Activated effector memory CD4-positive, alpha-beta T cell treated with Interleukin-2 at 50 U/mL for 16 hours (primary cell): ENCODE results near the gene ZNF101.
"Not testable (repeated sequence)": the region's sequence is repeated elsewhere in the genome, so short reads cannot be mapped to it uniquely, and the experiment has no call there.

Source experiments
- DNase-seq: peaks from one replicate; pipeline ENCODE4 v3.0.0-alpha.2; 2020

The ZNF101 gene

DNA sequence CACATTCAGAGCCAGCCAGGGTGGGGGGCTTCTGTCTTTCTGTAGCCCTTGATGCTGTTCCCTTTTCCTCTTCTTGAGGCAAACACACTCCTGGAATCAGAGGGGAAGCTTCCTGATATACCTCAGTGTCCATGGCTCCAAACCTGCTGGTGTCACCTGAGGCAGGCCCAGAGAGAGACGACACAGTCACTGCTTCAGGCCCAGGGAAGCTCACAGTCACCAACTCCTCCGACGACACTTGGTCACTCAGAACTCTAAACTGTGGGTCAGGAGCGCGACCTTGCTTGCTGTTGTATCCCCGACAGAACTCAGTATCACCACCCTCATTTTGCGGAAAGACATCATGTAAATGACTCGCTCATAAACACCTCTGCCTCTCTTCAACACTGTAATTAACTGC, 6.3 kb upstream of the ZNF101 start:
- no peak for DNase-seq

DNA sequence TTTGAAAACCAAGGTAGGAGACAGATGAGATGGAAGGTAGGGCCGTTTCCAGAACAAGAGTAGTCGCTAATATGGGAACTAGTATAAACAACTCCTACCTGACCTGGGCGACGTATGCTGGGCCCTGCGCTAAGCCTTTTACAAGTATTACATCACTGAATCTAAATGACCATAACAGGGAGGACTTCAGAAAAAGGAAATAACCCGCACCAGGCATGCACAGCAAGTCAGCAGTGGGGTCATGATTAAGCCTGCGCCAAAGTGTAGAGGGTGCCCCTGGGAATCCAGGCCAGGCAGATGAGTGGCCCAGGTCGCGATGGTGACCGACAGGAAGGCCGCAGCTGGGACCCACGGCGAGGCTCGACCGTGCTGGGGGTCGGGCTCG, 5.8 kb upstream of the ZNF101 start:
- no peak for DNase-seq

DNA sequence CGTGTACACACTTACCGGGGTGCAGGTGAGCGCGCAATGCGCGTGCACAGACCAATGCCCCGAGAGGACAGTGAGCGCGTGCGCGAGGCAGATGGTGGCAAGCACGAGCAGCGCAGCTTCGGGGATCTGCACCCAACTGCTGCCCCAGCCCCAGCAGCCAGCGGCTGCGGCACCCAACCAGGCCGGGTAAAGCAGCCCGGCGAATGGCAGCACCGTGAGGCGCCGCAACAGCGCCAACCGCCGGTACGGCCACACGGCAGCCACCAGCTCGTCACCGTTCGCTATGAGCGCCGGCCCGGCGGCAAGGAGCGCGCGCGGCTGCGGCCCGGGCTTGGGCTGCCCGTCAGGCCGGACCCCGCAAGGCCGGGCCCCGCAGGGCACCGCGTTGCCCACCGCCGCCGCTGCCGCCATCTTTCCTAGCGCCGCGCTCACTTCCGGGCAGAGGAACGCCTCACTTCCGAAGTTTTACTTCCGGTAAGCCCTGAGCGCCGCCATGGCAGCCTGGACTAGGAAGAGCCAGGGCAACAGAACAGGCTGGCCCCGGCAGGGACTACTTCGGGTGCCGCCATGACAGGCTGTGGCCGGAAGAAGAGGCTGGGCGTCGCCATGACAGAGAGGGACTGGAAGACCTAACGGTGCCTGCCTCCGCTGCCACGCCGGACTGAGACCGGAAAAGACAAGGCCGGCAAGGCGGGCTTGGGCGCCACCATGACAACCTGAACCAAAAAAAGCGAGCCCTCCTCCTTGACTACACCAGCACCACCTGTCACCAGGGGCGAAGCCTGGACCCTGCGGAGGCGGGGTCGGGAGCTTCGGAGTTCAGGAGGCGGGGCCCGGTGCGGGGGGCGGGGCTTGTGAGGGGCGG, 5.2 kb upstream of the ZNF101 start, which contains the start of gene ATP13A1:
TSS of gene ATP13A1 (minus strand) at position 421 of the 865 bp plus-strand sequence. CDS start at position 411, 10 bp downstream.
- DNase-seq: peak; percentile 94

DNA sequence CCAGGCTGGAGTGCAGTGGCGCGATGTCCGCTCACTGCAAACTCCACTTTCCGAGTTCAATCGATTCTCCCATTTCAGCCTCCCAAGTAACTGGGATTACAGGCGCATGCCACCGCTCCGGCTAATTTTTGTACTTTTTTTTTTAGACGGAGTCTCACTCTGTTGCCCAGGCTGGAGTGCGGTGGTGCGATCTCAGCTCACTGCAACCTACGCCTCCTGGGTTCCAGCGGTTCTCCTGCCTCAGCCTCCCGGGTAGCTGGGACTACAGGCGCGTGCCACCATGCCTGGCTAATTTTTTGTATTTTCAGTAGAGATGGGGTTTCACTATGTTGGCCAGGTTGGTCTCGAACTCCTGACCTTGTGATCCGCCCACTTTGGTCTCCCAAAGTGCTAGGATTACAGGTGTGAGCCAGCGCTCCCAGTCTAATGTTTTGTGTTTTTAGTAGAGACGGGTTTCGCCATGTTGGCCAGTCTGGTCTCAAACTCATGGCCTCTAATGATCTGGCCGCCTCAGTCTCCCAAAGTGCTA, 3.2 kb upstream of the ZNF101 start:
- DNase-seq: not testable (repeated sequence)

DNA sequence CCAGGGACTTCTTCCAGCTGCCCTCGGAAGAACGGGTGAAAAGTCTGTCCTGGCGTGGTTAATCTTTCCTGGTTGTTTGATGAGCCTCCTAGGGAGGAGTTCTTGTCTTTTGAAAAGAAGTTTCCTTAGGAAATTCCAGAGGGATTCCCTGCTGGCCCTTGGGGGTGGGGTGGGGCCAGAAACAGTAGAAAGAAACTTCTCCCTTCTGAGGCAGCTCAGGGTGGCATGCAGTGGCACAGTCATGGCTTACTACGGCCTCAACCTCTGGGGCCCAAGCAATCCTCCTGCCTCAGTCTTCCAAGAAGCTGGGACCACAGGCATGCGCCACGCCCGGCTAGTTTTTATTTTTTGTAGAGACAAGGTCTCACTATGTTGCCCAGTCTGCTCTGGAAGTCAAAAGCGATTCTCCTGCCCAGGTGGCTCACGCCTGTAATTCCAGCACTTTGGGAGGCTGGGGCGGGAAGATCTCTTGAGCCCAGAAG, 1.5 kb downstream of the ZNF101 start:
- DNase-seq: no peak

DNA sequence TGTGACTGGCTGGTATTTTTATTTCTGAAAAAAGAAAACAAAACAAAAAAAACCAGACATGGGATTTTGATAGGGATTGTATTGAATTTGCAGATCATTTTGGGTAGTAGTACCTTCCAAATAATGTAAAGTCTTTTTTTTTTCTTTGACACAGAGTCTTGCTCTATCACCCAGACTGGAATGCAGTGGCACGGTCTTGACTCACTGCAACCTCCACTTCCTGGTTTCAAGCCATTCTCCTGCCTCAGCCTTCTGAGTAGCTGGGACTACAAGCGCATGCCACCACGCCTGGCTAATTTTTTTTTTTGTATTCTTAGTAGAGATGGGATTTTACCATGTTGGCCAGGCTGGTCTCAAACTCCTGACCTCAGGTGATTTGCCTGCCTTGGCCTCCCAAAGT, 4.2 kb downstream of the ZNF101 start:
- DNase-seq: no peak

DNA sequence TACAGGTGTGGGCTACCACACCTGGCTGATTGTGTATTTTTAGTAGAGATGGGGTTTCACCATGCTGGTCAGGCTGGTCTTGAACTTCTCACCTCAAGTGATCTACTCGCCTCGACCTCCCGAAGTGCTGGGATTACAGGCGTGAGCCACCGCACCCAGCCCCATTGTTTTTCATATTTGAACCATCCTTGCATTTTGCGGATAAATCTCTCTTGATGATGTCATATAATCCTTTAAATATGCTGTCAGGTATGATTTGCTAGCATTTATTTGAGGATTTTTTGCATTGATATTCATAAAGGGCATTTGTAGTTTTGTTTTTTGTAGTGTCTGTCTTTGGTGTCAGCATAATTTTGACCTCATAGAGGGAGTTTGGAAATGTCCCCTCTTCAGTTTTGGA, 5.7 kb downstream of the ZNF101 start:
- no peak for DNase-seq

DNA sequence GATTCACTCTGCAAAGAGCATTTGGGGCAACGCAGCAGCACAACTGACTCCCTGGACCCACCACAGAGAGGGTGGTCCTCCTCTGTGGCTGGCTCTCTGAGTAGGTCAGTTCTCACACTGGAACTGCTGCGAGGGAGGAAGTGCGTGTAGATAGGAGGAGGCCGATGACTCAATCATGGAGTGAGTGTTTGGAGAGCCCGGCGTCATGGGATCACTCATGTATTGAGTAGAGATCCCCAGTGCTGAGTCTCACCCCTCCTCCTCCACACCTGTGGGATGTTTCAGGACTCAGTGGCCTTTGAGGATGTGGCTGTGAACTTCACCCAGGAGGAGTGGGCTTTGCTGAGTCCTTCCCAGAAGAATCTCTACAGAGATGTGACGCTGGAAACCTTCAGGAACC, 8.9 kb downstream of the ZNF101 start:
- DNase-seq: no peak

DNA sequence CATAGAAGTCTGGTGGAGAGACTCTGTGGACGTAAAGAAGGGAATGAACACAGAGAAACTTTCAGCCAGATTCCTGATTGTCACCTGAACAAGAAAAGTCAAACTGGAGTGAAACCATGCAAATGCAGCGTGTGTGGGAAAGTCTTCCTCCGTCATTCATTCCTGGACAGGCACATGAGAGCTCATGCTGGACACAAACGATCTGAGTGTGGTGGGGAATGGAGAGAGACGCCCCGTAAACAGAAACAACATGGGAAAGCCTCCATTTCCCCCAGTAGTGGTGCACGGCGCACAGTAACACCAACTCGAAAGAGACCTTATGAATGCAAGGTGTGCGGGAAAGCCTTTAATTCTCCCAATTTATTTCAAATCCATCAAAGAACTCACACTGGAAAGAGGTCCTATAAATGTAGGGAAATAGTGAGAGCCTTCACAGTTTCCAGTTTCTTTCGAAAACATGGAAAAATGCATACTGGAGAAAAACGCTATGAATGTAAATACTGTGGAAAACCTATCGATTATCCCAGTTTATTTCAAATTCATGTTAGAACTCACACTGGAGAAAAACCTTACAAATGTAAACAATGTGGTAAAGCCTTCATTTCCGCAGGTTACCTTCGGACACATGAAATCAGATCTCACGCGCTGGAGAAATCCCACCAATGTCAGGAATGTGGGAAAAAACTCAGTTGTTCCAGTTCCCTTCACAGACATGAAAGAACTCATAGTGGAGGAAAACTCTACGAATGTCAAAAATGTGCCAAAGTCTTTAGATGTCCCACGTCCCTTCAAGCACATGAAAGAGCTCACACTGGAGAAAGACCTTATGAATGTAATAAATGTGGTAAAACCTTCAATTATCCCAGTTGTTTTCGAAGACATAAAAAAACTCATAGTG, 10.8 kb downstream of the ZNF101 start:
- no peak for DNase-seq

DNA sequence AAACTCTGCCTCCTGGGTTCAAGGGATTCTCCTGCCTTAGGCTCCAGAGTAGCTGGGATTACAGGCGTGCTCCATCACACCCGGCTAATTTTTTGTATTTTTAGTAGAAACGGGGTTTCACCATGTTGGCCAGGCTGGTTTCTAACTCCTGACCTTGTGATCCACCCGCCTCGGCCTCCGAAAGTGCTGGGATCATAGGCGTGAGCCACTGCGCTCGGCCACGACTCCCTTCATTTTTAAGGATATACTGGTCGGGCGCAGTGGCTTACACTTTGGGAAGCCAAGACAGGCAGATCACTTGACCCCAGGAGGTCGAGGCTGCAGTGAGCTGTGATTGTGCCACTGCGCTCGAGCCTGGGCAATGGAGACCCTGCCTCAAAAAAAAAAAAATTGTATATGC, 17.5 kb downstream of the ZNF101 start:
- DNase-seq: not testable (repeated sequence)

DNA sequence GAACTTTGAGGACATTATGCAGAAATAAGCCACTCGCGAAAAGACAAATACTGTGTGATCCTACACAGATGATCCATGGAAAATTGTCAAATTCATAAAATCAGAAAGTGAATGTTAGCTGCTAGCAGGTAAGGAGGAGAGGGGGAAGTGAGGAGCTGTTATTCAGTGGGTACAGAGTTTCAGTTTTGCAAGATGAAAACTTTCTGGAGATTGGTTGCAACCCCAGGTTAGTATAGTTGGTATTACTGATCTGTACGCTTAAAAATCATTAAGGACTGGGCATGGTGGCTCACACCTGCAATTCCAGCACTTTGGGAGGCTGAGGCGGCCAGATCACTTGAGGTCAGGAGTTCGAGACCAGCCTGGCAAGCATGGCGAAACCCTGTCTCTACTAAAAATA, 17.9 kb downstream of the ZNF101 start:
- DNase-seq: no peak

DNA sequence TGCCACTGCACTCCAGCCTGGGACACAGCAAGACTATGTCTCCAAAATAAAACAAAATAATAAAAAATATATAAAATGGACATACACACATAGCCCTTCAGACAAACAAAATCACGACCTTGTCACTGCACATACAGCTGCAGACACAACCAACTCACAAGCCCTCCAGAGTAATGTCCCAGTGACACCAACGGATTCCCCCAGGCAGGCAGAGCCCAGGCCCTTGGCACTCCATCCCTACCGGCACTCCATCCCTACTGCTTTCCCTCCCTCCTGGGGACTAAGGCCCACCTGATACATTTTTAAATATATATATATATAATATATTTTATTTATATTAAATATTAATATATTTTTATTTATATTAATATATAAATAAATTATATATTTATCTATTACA, 18.5 kb downstream of the ZNF101 start:
- no peak for DNase-seq

DNA sequence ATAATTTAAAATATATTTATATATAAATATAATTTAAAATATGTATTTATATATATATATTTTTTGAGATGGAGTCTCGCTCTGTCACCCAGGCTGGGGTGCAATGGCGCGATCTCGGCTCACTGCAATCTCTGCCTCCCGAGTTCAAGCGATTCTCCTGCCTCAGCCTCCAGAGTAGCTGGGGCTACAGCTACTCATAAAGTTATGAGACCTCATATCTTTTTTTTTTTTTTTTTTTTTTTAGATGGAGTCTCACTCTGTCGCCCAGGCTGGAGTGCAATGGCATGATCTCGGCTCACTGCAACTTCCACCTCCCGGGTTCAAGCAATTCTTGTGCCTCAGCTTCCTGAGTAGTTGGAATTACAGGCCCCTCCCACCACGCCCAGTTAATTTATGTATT, 20.4 kb downstream of the ZNF101 start:
- not testable (repeated sequence) for DNase-seq

DNA sequence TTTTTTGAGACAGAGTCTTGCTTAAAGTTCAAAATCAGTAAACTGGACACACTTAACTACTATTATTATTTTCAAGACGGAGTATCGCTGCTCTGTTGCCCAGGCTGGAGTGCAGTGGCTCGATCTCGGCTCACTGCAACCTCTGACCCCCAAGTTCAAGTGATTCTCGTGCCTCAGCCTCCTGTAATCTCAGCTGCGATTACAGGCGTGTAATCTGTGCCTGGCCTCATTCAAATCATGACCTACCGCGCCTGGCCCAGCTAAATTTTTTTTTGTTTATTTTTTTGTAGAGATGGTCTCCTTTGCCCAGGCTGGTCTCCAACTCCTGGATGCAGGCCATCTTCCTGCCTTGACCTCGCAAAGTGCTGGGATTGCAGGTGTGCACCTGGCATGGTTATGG, 23.0 kb downstream of the ZNF101 start:
- DNase-seq: no peak

DNA sequence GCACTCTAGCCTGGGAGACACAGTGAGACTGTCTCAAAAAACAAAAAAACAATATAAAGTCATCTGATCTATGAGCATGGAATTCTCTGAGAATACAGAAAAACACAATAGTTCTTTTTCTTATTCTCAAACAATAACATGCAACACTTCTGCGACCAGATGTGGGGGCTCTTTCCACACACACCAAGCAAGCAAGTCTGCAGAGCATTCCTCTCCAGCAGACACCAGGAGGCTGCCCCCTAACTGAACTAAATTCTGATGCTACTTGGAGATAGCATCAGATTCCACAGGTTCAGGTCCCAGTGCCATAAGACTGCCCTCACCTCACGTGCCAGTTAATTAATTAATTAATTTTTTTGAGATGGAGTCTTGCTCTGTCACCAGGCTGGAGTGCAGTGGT, 27.7 kb downstream of the ZNF101 start:
- DNase-seq: no peak

DNA sequence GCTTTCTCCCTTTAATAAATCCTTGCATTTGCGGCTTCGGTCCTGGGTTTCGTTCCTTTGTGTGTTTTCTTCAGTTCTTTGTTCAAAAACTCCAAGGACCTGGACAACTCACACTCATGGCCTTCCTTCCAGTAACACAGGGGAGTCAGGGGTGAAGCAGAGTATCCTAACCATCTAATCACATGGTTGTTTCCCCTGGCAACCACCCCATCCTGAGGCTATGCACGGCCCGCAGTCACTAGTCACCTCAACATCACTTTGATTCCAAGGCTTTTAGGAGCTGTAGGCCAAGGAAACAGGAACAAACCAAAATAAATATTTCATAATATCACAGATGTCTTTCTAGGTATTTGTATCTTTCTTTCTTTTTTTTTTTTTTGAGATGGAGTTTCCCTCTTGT, 28.9 kb downstream of the ZNF101 start:
- no peak for DNase-seq

DNA sequence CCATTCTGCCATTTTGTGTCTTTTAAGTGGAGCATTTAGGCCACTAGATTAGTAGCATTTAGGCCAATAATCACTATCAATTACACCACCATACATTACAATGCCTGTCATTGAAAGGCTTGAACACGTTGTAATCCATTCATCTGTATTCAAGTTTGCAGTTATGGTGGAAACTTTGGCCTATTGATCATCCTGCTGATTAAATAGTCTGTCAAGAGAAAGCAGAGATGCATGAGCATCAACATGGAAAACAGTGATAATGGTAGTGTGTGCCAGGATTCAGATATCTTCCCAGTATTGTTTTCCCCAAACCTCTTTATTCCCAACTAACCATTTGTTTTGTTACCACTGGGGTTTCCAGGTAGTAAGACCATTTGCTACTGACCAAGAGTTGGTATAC, 31.9 kb downstream of the ZNF101 start:
- not testable (repeated sequence) for DNase-seq

DNA sequence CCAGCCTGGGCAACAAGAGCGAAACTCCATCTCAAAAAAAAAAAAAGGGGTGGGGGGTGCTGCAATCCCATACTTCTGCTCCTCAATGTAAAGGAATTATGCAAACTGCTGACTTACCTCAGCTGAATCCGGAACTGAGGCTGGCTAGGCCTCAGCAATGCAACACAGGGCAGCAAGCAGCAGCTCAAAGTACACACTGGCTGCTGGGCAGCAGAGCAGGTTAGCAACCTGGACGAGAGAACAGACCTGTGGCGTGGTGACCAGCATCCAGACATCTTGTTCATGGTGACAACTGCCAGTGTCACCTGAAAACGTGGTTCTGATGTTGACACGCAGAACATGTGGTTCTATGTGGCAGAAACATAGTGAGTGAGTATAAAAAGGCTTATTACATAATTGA, 36.2 kb downstream of the ZNF101 start:
- no peak for DNase-seq

DNA sequence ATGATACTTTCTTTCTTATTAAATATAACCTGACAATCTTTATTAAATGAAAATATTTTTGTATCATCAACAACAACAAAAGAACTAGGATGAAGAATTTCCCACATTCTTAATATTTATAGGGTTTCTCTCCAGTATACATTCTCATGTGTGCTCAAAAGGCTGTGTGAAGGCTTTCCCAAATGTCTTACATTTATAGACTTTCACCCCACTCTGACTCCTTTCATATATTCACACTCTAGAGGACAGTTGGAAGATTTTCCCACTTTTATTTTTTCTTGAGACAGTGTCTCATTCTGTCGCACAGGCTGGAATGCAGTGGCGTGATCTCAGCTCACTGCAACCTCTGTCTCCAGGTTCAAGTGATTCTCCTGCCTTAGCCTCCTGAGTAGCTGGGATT, 41.9 kb downstream of the ZNF101 start:
- no peak for DNase-seq

DNA sequence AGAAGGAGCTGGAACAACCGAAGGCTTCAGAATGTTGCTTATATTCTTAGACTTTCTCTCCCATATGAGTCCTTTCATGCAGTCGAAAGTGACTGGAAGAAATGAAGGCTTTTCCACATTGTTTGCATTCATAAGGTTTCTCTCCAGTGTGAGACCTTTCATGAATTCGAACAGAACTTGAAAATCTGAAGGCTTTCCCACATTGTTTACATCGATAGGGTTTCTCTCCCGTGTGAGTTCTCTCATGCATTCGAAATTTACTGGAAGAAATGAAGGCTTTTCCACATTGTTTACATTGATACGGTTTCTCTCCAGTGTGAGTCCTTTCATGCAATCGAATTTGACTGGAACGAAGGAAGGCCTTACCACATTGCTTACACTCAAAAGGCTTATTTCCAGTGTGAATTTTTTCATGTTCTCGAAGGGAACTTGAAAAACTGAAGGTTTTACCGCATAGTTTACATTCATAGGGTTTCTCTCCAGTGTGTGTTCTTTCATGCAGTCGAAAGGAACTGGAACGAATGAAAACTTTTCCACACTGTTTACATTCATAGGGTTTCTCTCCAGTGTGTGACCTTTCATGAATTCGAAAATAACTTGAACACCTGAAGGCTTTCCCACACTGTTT, 42.8 kb downstream of the ZNF101 start:
- no peak for DNase-seq

DNA sequence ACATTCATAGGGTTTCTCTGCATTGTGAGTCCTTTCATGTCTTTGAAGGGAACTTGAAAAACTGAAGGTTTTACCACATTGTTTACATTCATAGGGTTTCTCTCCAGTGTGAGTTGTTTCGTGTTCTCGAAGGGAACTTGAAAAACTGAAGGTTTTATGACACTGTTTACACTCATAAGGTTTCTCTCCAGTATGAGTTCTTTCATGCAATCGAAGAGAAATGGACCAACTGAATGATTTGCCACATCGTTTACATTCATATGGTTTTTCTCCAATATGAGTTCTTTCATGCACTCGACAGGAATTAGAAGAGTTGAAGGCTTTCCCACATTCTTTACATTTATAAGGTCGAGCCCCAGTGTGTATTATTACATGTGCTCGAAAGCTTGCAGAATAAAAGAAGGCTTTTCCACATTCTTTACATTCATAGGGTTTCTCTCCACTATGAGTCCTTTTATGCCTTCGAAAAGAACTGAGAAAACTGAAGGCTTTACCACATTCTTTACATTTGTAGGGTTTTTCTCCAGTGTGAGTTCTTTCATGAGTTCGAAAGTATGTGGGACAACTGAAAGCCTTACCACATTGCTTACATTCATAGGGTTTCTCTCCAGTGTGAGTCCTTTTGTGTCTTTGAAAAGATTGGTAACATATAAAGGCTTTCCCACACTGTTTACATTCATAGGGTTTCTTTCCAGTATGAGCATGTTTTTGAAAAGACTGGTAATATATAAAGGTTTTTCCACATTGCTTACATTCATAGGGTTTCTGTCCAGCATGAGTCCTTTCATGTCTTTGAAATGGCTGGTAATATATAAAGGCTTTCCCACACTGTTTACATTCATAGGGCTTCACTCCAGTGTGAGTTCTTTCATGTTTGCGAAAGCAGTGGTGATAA, 43.5 kb downstream of the ZNF101 start:
- no peak for DNase-seq

DNA sequence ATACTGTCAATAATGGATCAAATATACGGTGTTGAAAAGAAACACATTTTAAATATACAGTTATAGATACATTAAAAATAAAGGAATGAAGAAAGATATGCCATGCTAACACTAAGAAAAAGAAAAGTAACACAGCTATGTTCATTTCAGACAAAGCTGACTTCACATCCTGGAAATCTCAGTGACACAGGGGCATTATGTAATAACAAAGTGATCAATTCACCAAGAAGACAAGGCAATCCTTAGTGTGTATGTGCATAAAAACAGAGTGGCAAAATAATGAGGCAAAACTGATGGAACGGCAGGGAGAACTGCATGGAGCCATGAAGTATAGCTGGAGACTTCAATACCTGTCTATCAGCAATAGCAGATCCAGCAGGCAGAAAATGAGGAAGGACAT, 51.2 kb downstream of the ZNF101 start:
- no peak for DNase-seq
